Spleen (tissue), 7 donors: ENCODE results near the gene FHIT.

Experiments
- CTCF ChIP-seq, 11 experiments: fragments of 200-600 bp in 7 of 11; fragments of 450-650 bp in 4 of 11; sonication (generic) in 4 of 11; IDR thresholded peaks in 8 of 11; conservative IDR thresholded peaks in 3 of 11; 1 replicate in 7 of 11; 2 replicates in 4 of 11; pipeline versions ENCODE4 v1.4.0 to v1.8.0; 2016 to 2021; ENCODE audit warnings: antibody characterized with exemption in 11 of 11, inconsistent platforms in 4 of 11, mild to moderate bottlenecking in 1 of 11
- POLR2A ChIP-seq, 3 donors: fragments of 450-650 bp; IDR thresholded peaks; one replicate each; pipeline ENCODE4 v1.5.1; 2017; ENCODE audit warnings: antibody characterized with exemption in 3 of 3, mild to moderate bottlenecking in 1 of 3
- POLR2AphosphoS5 ChIP-seq, 3 donors: sonication (generic); formaldehyde crosslinking; IDR thresholded peaks; one replicate each; pipeline ENCODE4 v1.5.1; 2017; ENCODE audit warnings: antibody characterized with exemption in 3 of 3
- donor health status: DM: no; HTN: no; CAD: no; lungs with moderate emphysema.
- donor health status: DM: no; HTN: no; CAD: no.
- donor health status: DM: no; HTN: no; CAD: no.

GRCh38 chr3:60579734-60580133 is 671.5 kb downstream of the FHIT start:
- no peak for TF ChIP-seq CTCF (IDR thresholded peaks at IDR 0.05 in 8 of 11, conservative IDR thresholded peaks at IDR 0.05 in 3 of 11)
- no peak for TF ChIP-seq POLR2AphosphoS5 (IDR thresholded peaks at IDR 0.05)
- TF ChIP-seq POLR2A (IDR thresholded peaks at IDR 0.05) = no peak
